Gastrocnemius medialis (tissue), 4 donors: ENCODE results near the gene MINDY4.

ENCODE experiments used
- POLR2A ChIP-seq, 2 donors: fragments of 450-650 bp; IDR thresholded peaks; one replicate each; pipeline ENCODE4 v1.6.1; 2017; ENCODE audit warnings: antibody characterized with exemption in 2 of 2, mild to moderate bottlenecking in 2 of 2, moderate library complexity in 2 of 2
- TF ChIP-seq, protein P1 (sequence below), 5 experiments: fragments of 450-650 bp in 3 of 5; fragments of 200-600 bp in 2 of 5; sonication (generic) in 2 of 5; IDR thresholded peaks in 4 of 5; conservative IDR thresholded peaks in 1 of 5; 1 replicate in 4 of 5; 2 replicates in 1 of 5; pipeline ENCODE4 v1.5.1; 2016 to 2019; ENCODE audit warnings: antibody characterized with exemption in 5 of 5, mild to moderate bottlenecking in 3 of 5, moderate library complexity in 3 of 5

DNA sequence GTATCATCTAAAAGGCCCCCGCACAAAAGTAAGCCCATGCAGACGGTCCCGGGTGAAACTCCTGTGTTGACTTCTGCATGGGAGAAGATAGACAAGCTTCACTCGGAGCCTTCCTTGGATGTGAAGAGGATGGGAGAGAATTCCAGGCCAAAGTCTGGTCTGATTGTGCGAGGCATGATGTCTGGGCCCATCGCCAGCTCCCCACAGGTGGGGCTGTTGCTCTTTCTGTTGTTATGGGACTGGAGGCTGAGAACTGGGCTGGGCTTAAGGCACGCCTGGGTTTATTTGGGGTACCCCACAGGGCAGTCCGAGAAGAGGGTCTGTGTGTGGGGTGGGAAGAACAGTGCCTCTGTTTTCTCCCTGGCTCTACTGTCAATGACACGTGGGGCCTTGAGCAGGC lies 14.6 kb downstream of the MINDY4 start:
- TF ChIP-seq, protein P1, sequence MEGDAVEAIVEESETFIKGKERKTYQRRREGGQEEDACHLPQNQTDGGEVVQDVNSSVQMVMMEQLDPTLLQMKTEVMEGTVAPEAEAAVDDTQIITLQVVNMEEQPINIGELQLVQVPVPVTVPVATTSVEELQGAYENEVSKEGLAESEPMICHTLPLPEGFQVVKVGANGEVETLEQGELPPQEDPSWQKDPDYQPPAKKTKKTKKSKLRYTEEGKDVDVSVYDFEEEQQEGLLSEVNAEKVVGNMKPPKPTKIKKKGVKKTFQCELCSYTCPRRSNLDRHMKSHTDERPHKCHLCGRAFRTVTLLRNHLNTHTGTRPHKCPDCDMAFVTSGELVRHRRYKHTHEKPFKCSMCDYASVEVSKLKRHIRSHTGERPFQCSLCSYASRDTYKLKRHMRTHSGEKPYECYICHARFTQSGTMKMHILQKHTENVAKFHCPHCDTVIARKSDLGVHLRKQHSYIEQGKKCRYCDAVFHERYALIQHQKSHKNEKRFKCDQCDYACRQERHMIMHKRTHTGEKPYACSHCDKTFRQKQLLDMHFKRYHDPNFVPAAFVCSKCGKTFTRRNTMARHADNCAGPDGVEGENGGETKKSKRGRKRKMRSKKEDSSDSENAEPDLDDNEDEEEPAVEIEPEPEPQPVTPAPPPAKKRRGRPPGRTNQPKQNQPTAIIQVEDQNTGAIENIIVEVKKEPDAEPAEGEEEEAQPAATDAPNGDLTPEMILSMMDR (IDR thresholded peaks at IDR 0.05 in 4 of 5, conservative IDR thresholded peaks at IDR 0.05 in 1 of 5), result no peak
- TF ChIP-seq POLR2A (IDR thresholded peaks at IDR 0.05), result no peak
